LNCaP clone FGC (cell line): ENCODE measurements around the gene SOS2.

Source experiments
- DNase-seq: peaks from one replicate; pipeline ENCODE4 v3.0.0-alpha.2; 2011; ENCODE audit warnings: low read depth
- H3K4me3 ChIP-seq: 2 replicates; pipeline ENCODE4 v1.5.1; 2011; ENCODE audit warnings: mild to moderate bottlenecking, low read depth, low read length, control low read depth
- CTCF ChIP-seq: IDR thresholded peaks from 2 replicates; pipeline ENCODE4 v1.5.1; 2012; ENCODE audit warnings: mild to moderate bottlenecking; ENCODE audit not compliant: control insufficient read depth, insufficient read depth; ENCODE audit errors: extremely low read depth

SOS2 gene

GRCh38 chr14:50123062-50123461, 108.3 kb downstream of the SOS2 start:
- no peak for DNase-seq
- TF ChIP-seq CTCF, result no peak
- H3K4me3 ChIP-seq, result no peak overlapping the region

GRCh38 chr14:50122291-50122690, 109.1 kb downstream of the SOS2 start:
- H3K4me3 ChIP-seq, result no peak overlapping the region
- no peak for DNase-seq
- no peak for TF ChIP-seq CTCF

- DNase-seq, result no peak
- no peak overlapping the region for H3K4me3 ChIP-seq
- TF ChIP-seq CTCF, result no peak
These were observed 109.9 kb downstream of the SOS2 start for GRCh38 chr14:50121486-50121885.

- H3K4me3 ChIP-seq, result no peak overlapping the region
- DNase-seq, result peak; percentile 30
- TF ChIP-seq CTCF, result no peak
These were observed 113.9 kb downstream of the SOS2 start for GRCh38 chr14:50117456-50117855.

GRCh38 chr14:50116966-50117365, 114.4 kb downstream of the SOS2 start:
- DNase-seq, result peak; percentile 67
- peak overlapping the region; percentile 79 for H3K4me3 ChIP-seq
- no peak for TF ChIP-seq CTCF

GRCh38 chr14:50116181-50116956, 115.0 kb downstream of the SOS2 start, which contains the start of gene VCPKMT:
VCPKMT (minus strand) TSS chr14:50116572; CDS start chr14:50116552, 20 bp downstream.
- peak within 1 kb of the TSS; percentile 79 for H3K4me3 ChIP-seq
- DNase-seq, result peak; percentile 56
- no peak for TF ChIP-seq CTCF

GRCh38 chr14:50113381-50114035, 117.9 kb downstream of the SOS2 start:
- no peak for TF ChIP-seq CTCF
- no peak for DNase-seq
- no peak overlapping the region for H3K4me3 ChIP-seq
